Stimulated activated CD8-positive, alpha-beta memory T cell treated with anti-CD3 and anti-CD28 coated beads, Interleukin-12 subunit alpha, Interleukin-12 subunit beta, amount 100 ng/mL, for 1 hour (primary cell): ENCODE results near the gene IL11.

Source experiments
- DNase-seq: peaks from one replicate; pipeline ENCODE4 v3.0.0-alpha.2; 2020; ENCODE audit warnings: low read depth

IL11 gene

GRCh38 chr19:55391191-55391670 is 21.0 kb upstream of the IL11 start:
- no peak for DNase-seq

GRCh38 chr19:55390461-55390880 is 20.2 kb upstream of the IL11 start:
- no peak for DNase-seq

GRCh38 chr19:55389386-55390317 is 19.4 kb upstream of the IL11 start:
- DNase-seq, result no peak

GRCh38 chr19:55387736-55388497 is 17.7 kb upstream of the IL11 start:
- DNase-seq, result no peak

- no peak for DNase-seq
These were observed 16.3 kb upstream of the IL11 start for GRCh38 chr19:55386493-55386971.

- peak; percentile 98 for DNase-seq
These were observed 15.6 kb upstream of the IL11 start, which contains the start of gene RPL28 for GRCh38 chr19:55385724-55386492. TSS of gene RPL28 (plus strand) at chr19:55385932. CDS start at chr19:55386358, 426 bp downstream.

- peak; percentile 84 for DNase-seq
These were observed 14.9 kb upstream of the IL11 start for GRCh38 chr19:55384920-55385723.

- no peak for DNase-seq
These were observed 14.1 kb upstream of the IL11 start, which contains the start of gene TMEM238 for GRCh38 chr19:55384131-55384919. TSS of gene TMEM238 (minus strand) at chr19:55384292. CDS start at chr19:55384259, 33 bp downstream.

GRCh38 chr19:55383279-55384130 is 13.2 kb upstream of the IL11 start:
- DNase-seq, result no peak

- DNase-seq, result no peak
These were observed 12.3 kb upstream of the IL11 start for GRCh38 chr19:55382522-55383054.

GRCh38 chr19:55382013-55382412 is 11.8 kb upstream of the IL11 start:
- DNase-seq, result no peak

GRCh38 chr19:55379174-55379573 is 8.9 kb upstream of the IL11 start:
- no peak for DNase-seq

GRCh38 chr19:55377356-55378131 is 7.3 kb upstream of the IL11 start:
- no peak for DNase-seq

GRCh38 chr19:55376241-55376933 is 6.1 kb upstream of the IL11 start, which contains the start of gene TMEM190:
TSS of gene TMEM190 (plus strand) at chr19:55376826. CDS start at chr19:55376854, 28 bp downstream.
- DNase-seq, result no peak

GRCh38 chr19:55373993-55374757 is 3.9 kb upstream of the IL11 start:
- DNase-seq, result no peak

- DNase-seq, result no peak
These were observed 3.2 kb upstream of the IL11 start for GRCh38 chr19:55373306-55373992.
